GM12878 (cell line): ENCODE results near the gene FADD. TPM values are rescaled to one million over a fixed set of nuclear protein-coding genes. Genes with fewer than 3 reads are reported as not detected.

Experiments
- ATAC-seq: fragments of 200-7000 bp; cut with Tn5 transposase; 3 replicates; pipeline ENCODE4 v1.9.1; 2020; ENCODE audit warnings: mild to moderate bottlenecking, moderate library complexity
- BruUV-seq: library from RNA; stranded (reverse); fragments of 400-500 nt; replicated peaks from 2 replicates; lab custom pipeline; 2021; lab: Mats Ljungman, UMichigan
- CTCF ChIA-PET: fragments of 300-600 bp; sonication (Branson Sonifier 250); formaldehyde crosslinking; extraction: SDS; loops from one replicate; lab custom pipeline; 2021; ENCODE audit warnings: inconsistent platforms; lab: Yijun Ruan, JAX
- POLR2A ChIA-PET: fragments of 350-600 bp; formaldehyde crosslinking; extraction: SDS; loops from one replicate; lab custom pipeline; 2021; ENCODE audit warnings: inconsistent platforms; lab: Charles Lee
- RAD21 ChIA-PET: fragments of 300-600 bp; sonication (Branson Sonifier 250); formaldehyde crosslinking; loops from one replicate; lab custom pipeline; 2023; ENCODE audit warnings: antibody characterized with exemption; ENCODE audit not compliant: unreplicated experiment; lab: Charles Lee
- SMC1A ChIA-PET: fragments of 300-600 bp; sonication (Branson Sonifier 250); formaldehyde crosslinking; loops from one replicate; lab custom pipeline; 2023; ENCODE audit not compliant: unreplicated experiment, uncharacterized antibody; lab: Charles Lee
- DNase-seq: peaks from one replicate; pipeline ENCODE4 v3.0.0-alpha.2; 2011; ENCODE audit warnings: low read depth, low spot score
- FAIRE-seq: peaks from 3 replicates; lab custom pipeline; 2011; peaks lifted over from hg19 to GRCh38; lab: Jason Lieb, UNC
- H2AFZ ChIP-seq: 2 replicates; pipeline ENCODE4 v1.6.0; 2011; ENCODE audit warnings: low read depth, low read length, control low read depth; ENCODE audit not compliant: control insufficient read depth
- H3K27ac ChIP-seq: 2 replicates; pipeline ENCODE4 v1.5.1; 2011; ENCODE audit warnings: control low read depth; ENCODE audit not compliant: control insufficient read depth, insufficient read depth
- H3K27me3 ChIP-seq, 2 experiments: replicated peaks in 1 of 2; 2 replicates each; pipeline versions ENCODE4 v1.6.0 to v1.6.1; 2011; ENCODE audit warnings: low read length in 1 of 2; ENCODE audit not compliant: control insufficient read depth in 2 of 2, insufficient read depth in 2 of 2
- H3K36me3 ChIP-seq, 2 experiments: 2 replicates each; pipeline ENCODE4 v1.5.1; 2011; ENCODE audit warnings: low read length in 1 of 2; ENCODE audit not compliant: control insufficient read depth in 2 of 2, insufficient read depth in 2 of 2
- H3K4me1 ChIP-seq: 2 replicates; pipeline ENCODE4 v1.6.1; 2011; ENCODE audit warnings: mild to moderate bottlenecking, low read length, moderate library complexity, mixed read lengths; ENCODE audit not compliant: control insufficient read depth, insufficient read depth
- H3K4me2 ChIP-seq: 2 replicates; pipeline ENCODE4 v1.6.0; 2011; ENCODE audit warnings: control low read depth; ENCODE audit not compliant: control insufficient read depth, insufficient read depth
- H3K4me3 ChIP-seq: fragments of 200-600 bp; sonication (generic); 2 replicates; pipeline ENCODE4 v1.5.1; 2016
- H3K79me2 ChIP-seq: 2 replicates; pipeline ENCODE4 v1.6.0; 2011; ENCODE audit warnings: low read length; ENCODE audit not compliant: control insufficient read depth, insufficient read depth
- H3K9ac ChIP-seq: 2 replicates; pipeline ENCODE4 v1.8.0; 2011; ENCODE audit warnings: low read length, control low read depth, mixed read lengths; ENCODE audit not compliant: control insufficient read depth, insufficient read depth
- H3K9me3 ChIP-seq: replicated peaks from 3 replicates; pipeline ENCODE4 v1.5.1; 2011; ENCODE audit warnings: mild to moderate bottlenecking, low read length; ENCODE audit not compliant: control insufficient read depth, insufficient read depth
- H4K20me1 ChIP-seq: 2 replicates; pipeline ENCODE4 v1.6.0; 2011; ENCODE audit not compliant: control insufficient read depth, insufficient read depth
- ATF2 ChIP-seq: IDR thresholded peaks from 2 replicates; pipeline ENCODE4 v1.6.1; 2012; ENCODE audit warnings: low read length, inconsistent platforms
- CHD1 ChIP-seq: IDR thresholded peaks from 2 replicates; pipeline ENCODE4 v1.6.1; 2012; ENCODE audit warnings: low read depth, low read length, improper control_type of control experiment
- EGR1 ChIP-seq, 2 experiments: IDR thresholded peaks; 1 replicate in 1 of 2; 2 replicates in 1 of 2; pipeline ENCODE4 v1.6.1; 2011 to 2012; ENCODE audit warnings: low read depth in 2 of 2, low read length in 2 of 2, borderline replicate concordance in 1 of 2, mild to moderate bottlenecking in 1 of 2, moderate library complexity in 1 of 2
- EZH2 ChIP-seq: IDR thresholded peaks from 2 replicates; pipeline ENCODE4 v1.6.1; 2012; ENCODE audit warnings: low read depth, mild to moderate bottlenecking, control low read depth, inconsistent platforms, low read length, borderline replicate concordance; ENCODE audit not compliant: control insufficient read depth
- HDAC6 ChIP-seq: fragments of 200-600 bp; sonication (generic); IDR thresholded peaks from one replicate; pipeline ENCODE4 v1.8.0; 2017; ENCODE audit warnings: antibody characterized with exemption; ENCODE audit not compliant: unreplicated experiment
- JUNB ChIP-seq: IDR thresholded peaks from 2 replicates; pipeline ENCODE4 v1.6.1; 2016; ENCODE audit warnings: antibody characterized with exemption, mild to moderate bottlenecking
- KDM1A ChIP-seq: fragments of 200-600 bp; sonication (generic); IDR thresholded peaks from 2 replicates; pipeline ENCODE4 v1.6.1; 2016; ENCODE audit warnings: borderline replicate concordance
- MXI1 ChIP-seq: fragments of 150-350 bp; IDR thresholded peaks from 2 replicates; pipeline ENCODE4 v1.6.1; 2011; ENCODE audit warnings: low read depth, mild to moderate bottlenecking, inconsistent platforms, low read length, improper control_type of control experiment
- PAX5 ChIP-seq: IDR thresholded peaks from 2 replicates; pipeline ENCODE4 v1.6.1; 2011; ENCODE audit warnings: low read depth, low read length, borderline replicate concordance
- REST ChIP-seq: IDR thresholded peaks from 2 replicates; pipeline ENCODE4 v1.6.1; 2012; ENCODE audit warnings: mild to moderate bottlenecking, low read depth, low read length
- SKIL ChIP-seq: fragments of 450-650 bp; IDR thresholded peaks from 2 replicates; pipeline ENCODE4 v1.6.1; 2017; ENCODE audit warnings: mild to moderate bottlenecking, low read depth, inconsistent platforms; ENCODE audit not compliant: poor library complexity, severe bottlenecking
- ZNF592 ChIP-seq: fragments of 450-650 bp; IDR thresholded peaks from 2 replicates; pipeline ENCODE4 v1.6.1; 2017; ENCODE audit warnings: mild to moderate bottlenecking, moderate library complexity
- WGBS: methylation state at CpG from one replicate; pipeline ENCODE4 v1.1.6; 2016; ENCODE audit warnings: low lambda C conversion rate; ENCODE audit not compliant: insufficient replicate concordance, insufficient coverage; ENCODE audit errors: missing lambda C conversion rate; 5-methylcytosine and 5-hydroxymethylcytosine counted together
- in situ Hi-C: fragments of 300-500 bp; cut with MboI; formaldehyde crosslinking; loops from 9 replicates; pipeline ENCODE4 v1.14.3; 2018; ENCODE audit warnings: mixed read lengths
- intact Hi-C: fragments of 100-400 bp; cut with micrococcal nuclease; formaldehyde crosslinking; loops from one replicate; pipeline ENCODE4 v1.14.2; 2022; ENCODE audit not compliant: unreplicated experiment
- polyA plus RNA-seq, 11 experiments: library from polyadenylated mRNA; depleted of rRNA in 4 of 11; unstranded in 6 of 11; stranded (reverse) in 5 of 11; fragments of >200 nt; fragmentation: Nextera tagmentation in 4 of 11; fragmentation: Illumina TruSeq in 1 of 11; extraction: Ambion mirVana in 4 of 11; extraction: Trizol in 1 of 11; gene quantifications; 1 replicate in 1 of 11; 2 replicates in 10 of 11; pipeline versions ENCODE4 v1.2.1 to v1.2.3, GENCODE V29; 2011 to 2016; ENCODE audit warnings: inconsistent platforms in 2 of 11, missing spikeins in 2 of 11, low read depth in 1 of 11
- total RNA-seq, 4 experiments: library from RNA; depleted of rRNA in 3 of 4; stranded (reverse); fragments of >200 nt in 3 of 4; fragmentation: Illumina TruSeq in 1 of 4; extraction: Trizol in 1 of 4; gene quantifications; 2 replicates each; pipeline versions ENCODE4 v1.2.1 to v1.2.3, GENCODE V29; 2013 to 2021

Gene FADD
- total and polyA plus RNA-seq, 10 of the 15 experiments (the other 5 are each of a cell fraction or from before 2014, with no cell fraction given): 0.32 to 38.7 (median 21.8) TPM

- ChIA-PET SMC1A (interaction anchor here (0.6 kb wide), 1 partner anchor 642 kb away, joined by 3 read pairs; no protein-coding TSS in a partner anchor), CTCF (no interaction called here)
- peaks cover 0 to 2% of the 10 kb centered on the region in 2 experiments; a peak in 1 of 4 replicates for H3K27me3 ChIP-seq
- H3K4me3 ChIP-seq: no peak overlapping the region
- WGBS: 0% methylated on average over 1 of the region's 1 CpG
- no TSS peak for BruUV-seq
- no peak overlapping the region for H3K9ac ChIP-seq
- intact Hi-C loops: no loop called here
- no peak for TF ChIP-seq PAX5
- no peak for TF ChIP-seq JUNB
- TF ChIP-seq KDM1A: no peak
- TF ChIP-seq CHD1: no peak
- TF ChIP-seq MXI1: no peak
- no peak for TF ChIP-seq SKIL
- TF ChIP-seq ZNF592: no peak
- no peak for TF ChIP-seq HDAC6
- TF ChIP-seq REST: no peak
- no peak for TF ChIP-seq EZH2
- no peak for TF ChIP-seq EGR1 (IDR thresholded peaks at IDR 0.05; ENCODE audit: borderline replicate concordance in 1 of 2, low read depth in 2 of 2, low read length in 2 of 2)
- TF ChIP-seq ATF2: no peak
- TF ChIP-seq, all 136 proteins: peak for 0
- ATAC-seq: no peak
- Histone ChIP-seq H3K4me1 (no peaks in the 10 kb centered on the region), H3K79me2 (no peaks in the 10 kb centered on the region), H4K20me1 (no peaks in the 10 kb centered on the region), H3K9me3 (no peaks in the 10 kb centered on the region), H3K4me2 (no peak overlapping the region), H3K36me3 (no peaks in the 10 kb centered on the region), H2AFZ (no peak overlapping the region), H3K27ac (no peak overlapping the region)
- in situ Hi-C loops: no loop called here
- no peak for DNase-seq
- FAIRE-seq: no peak
- ChIA-PET POLR2A (interaction anchor here (0.6 kb wide), 1 partner anchor 247 kb away, joined by 4 read pairs; no protein-coding TSS in a partner anchor), RAD21 (no interaction called here)
Observed at GRCh38 chr11:70183032-70183431, 20.1 kb upstream of the FADD start.
